HEK293 (cell line): Measurements from ENCODE around the gene AVL9.

Experiments used
- CTCF ChIA-PET: fragments of 350-600 bp; formaldehyde crosslinking; extraction: SDS; loops from one replicate; lab custom pipeline; 2021; ENCODE audit warnings: antibody characterized with exemption; lab: Yijun Ruan, JAX
- POLR2A ChIA-PET: fragments of 300-600 bp; formaldehyde crosslinking; extraction: SDS; loops from one replicate; lab custom pipeline; 2020; ENCODE audit warnings: antibody characterized with exemption, inconsistent platforms; lab: Yijun Ruan, JAX
- H3K27ac ChIP-seq: fragments of 200-500 bp; sonication (Bioruptor generic); 2 replicates; pipeline ENCODE4 v1.5.1; 2014; ENCODE audit warnings: low read depth, low read length, control low read depth, inconsistent platforms; ENCODE audit errors: extremely low read depth
- H3K36me3 ChIP-seq, 2 experiments: fragments of 200-500 bp in 1 of 2; sonication (Bioruptor generic) in 1 of 2; 1 replicate in 1 of 2; 2 replicates in 1 of 2; pipeline ENCODE4 v1.5.1; 2014 to 2017; ENCODE audit warnings: inconsistent platforms in 2 of 2, low read length in 2 of 2; ENCODE audit not compliant: control insufficient read depth in 2 of 2, insufficient read depth in 1 of 2
- H3K4me1 ChIP-seq: fragments of 200-500 bp; sonication (Bioruptor generic); 2 replicates; pipeline ENCODE4 v1.5.1; 2014; ENCODE audit warnings: mild to moderate bottlenecking, low read length, inconsistent platforms; ENCODE audit not compliant: control insufficient read depth, insufficient read depth
- H3K4me3 ChIP-seq: 2 replicates; pipeline ENCODE4 v1.5.1; 2011; ENCODE audit warnings: low read depth, mild to moderate bottlenecking, control low read depth, low read length, moderate library complexity
- H3K9me3 ChIP-seq: fragments of 200-500 bp; sonication (Bioruptor generic); 2 replicates; pipeline ENCODE4 v1.5.1; 2014; ENCODE audit warnings: low read depth, low read length, inconsistent platforms; ENCODE audit not compliant: control insufficient read depth, insufficient read depth
- GLI2 ChIP-seq: fragments of 450-650 bp; formaldehyde crosslinking; IDR thresholded peaks from 2 replicates; pipeline ENCODE4; 2017; ENCODE audit warnings: missing biosample characterization, missing genetic modification characterization, low read depth, borderline replicate concordance
- HOXC10 ChIP-seq: sonication (generic); formaldehyde crosslinking; IDR thresholded peaks from 2 replicates; pipeline ENCODE4 v1.8.1; 2023; ENCODE audit warnings: mild to moderate bottlenecking, missing genetic modification reagents
- ZBTB20 ChIP-seq: fragments of 450-650 bp; formaldehyde crosslinking; IDR thresholded peaks from 2 replicates; pipeline ENCODE4 v1.5.1; 2016; ENCODE audit warnings: missing biosample characterization, missing genetic modification characterization
- ZNF211 ChIP-seq: fragments of 450-650 bp; formaldehyde crosslinking; IDR thresholded peaks from 2 replicates; pipeline ENCODE4 v1.5.1; 2016; ENCODE audit warnings: low read depth, missing biosample characterization, missing genetic modification characterization
- ZNF354C ChIP-seq: fragments of 450-650 bp; formaldehyde crosslinking; IDR thresholded peaks from 2 replicates; pipeline ENCODE4 v1.5.1; 2016; ENCODE audit warnings: missing biosample characterization, missing genetic modification characterization, low read depth, borderline replicate concordance
- ZNF404 ChIP-seq: fragments of 450-650 bp; formaldehyde crosslinking; IDR thresholded peaks from 2 replicates; pipeline ENCODE4 v1.5.1; 2017; ENCODE audit warnings: missing biosample characterization, missing genetic modification characterization
- ZNF488 ChIP-seq: fragments of 450-650 bp; formaldehyde crosslinking; IDR thresholded peaks from 2 replicates; pipeline ENCODE4 v1.5.1; 2016; ENCODE audit warnings: missing biosample characterization, missing genetic modification characterization
- ZNF518A ChIP-seq: fragments of 450-650 bp; formaldehyde crosslinking; conservative IDR thresholded peaks from 2 replicates; pipeline ENCODE4 v1.5.1; 2016; ENCODE audit warnings: low read depth, missing biosample characterization, missing genetic modification characterization
- ZNF521 ChIP-seq: fragments of 450-650 bp; formaldehyde crosslinking; IDR thresholded peaks from 2 replicates; pipeline ENCODE4 v1.5.1; 2017; ENCODE audit warnings: missing biosample characterization, mild to moderate bottlenecking, missing genetic modification characterization
- ZNF529 ChIP-seq: fragments of 450-650 bp; formaldehyde crosslinking; IDR thresholded peaks from 2 replicates; pipeline ENCODE4 v1.5.1; 2017; ENCODE audit warnings: missing genetic modification characterization, missing biosample characterization; ENCODE audit not compliant: insufficient replicate concordance
- ZNF585B ChIP-seq: fragments of 450-650 bp; formaldehyde crosslinking; IDR thresholded peaks from 2 replicates; pipeline ENCODE4 v1.5.1; 2016; ENCODE audit warnings: missing biosample characterization, missing genetic modification characterization
- ZNF596 ChIP-seq: fragments of 450-650 bp; IDR thresholded peaks from 2 replicates; pipeline ENCODE4 v1.5.0; 2018; ENCODE audit warnings: missing biosample characterization, mild to moderate bottlenecking, missing genetic modification characterization, moderate library complexity
- ZNF610 ChIP-seq: fragments of 450-650 bp; formaldehyde crosslinking; IDR thresholded peaks from 2 replicates; pipeline ENCODE4 v1.5.1; 2016; ENCODE audit warnings: missing biosample characterization, missing genetic modification characterization, borderline replicate concordance
- ZSCAN30 ChIP-seq: fragments of 450-650 bp; IDR thresholded peaks from 2 replicates; pipeline ENCODE4 v1.5.1; 2018; ENCODE audit warnings: missing biosample characterization, mild to moderate bottlenecking, missing genetic modification characterization, moderate library complexity
- ZXDB ChIP-seq: fragments of 450-650 bp; formaldehyde crosslinking; IDR thresholded peaks from 2 replicates; pipeline ENCODE4 v1.5.1; 2016; ENCODE audit warnings: missing biosample characterization, missing genetic modification characterization
- TF ChIP-seq, protein P1 (sequence below): fragments of 450-650 bp; formaldehyde crosslinking; IDR thresholded peaks from 2 replicates; pipeline ENCODE4 v1.5.1; 2016; ENCODE audit warnings: missing biosample characterization, missing genetic modification characterization
- TF ChIP-seq, protein P2 (sequence below): sonication (generic); formaldehyde crosslinking; IDR thresholded peaks from 2 replicates; pipeline ENCODE4 v1.8.1; 2022; ENCODE audit warnings: mild to moderate bottlenecking, moderate library complexity, missing genetic modification reagents

The AVL9 gene

DNA sequence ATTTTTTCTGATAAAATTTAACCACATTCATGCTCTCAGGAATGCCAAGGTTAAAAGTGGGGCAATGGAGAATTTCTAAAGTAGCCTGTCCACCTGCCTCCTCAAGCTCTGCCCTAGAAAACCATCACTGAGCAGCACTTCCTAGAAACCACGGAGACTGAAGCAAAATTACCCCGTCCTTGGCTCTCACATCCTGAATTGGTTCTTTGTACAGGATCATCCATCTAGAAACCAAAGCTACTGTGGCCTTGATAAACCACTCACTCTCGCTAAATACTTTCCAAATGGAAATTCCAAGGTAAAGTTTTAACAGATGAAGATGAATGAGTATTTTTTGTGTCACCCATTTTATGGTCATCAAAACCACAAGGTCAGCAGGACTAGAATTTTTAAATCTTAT lies 96.6 kb downstream of the AVL9 start:
- TF ChIP-seq ZNF521 (tag by site-specific recombination) (no peak), ZNF488 (tag by site-specific recombination) (no peak), ZNF518A (tag by site-specific recombination) (no peak), HOXC10 (CRISPR knock-in tag) (no peak), ZNF585B (no peak), ZNF354C (tag by site-specific recombination) (no peak), ZNF596 (tag by site-specific recombination) (no peak), ZNF404 (tag by site-specific recombination) (no peak)
- TF ChIP-seq, protein P1, sequence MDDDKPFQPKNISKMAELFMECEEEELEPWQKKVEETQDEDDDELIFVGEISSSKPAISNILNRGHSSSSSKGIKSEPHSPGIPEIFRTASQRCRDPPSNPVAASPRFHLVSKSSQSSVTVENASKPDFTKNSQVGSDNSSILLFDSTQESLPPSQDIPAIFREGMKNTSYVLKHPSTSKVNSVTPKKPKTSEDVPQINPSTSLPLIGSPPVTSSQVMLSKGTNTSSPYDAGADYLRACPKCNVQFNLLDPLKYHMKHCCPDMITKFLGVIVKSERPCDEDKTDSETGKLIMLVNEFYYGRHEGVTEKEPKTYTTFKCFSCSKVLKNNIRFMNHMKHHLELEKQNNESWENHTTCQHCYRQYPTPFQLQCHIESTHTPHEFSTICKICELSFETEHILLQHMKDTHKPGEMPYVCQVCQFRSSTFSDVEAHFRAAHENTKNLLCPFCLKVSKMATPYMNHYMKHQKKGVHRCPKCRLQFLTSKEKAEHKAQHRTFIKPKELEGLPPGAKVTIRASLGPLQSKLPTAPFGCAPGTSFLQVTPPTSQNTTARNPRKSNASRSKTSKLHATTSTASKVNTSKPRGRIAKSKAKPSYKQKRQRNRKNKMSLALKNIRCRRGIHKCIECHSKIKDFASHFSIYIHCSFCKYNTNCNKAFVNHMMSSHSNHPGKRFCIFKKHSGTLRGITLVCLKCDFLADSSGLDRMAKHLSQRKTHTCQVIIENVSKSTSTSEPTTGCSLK (tag by site-specific recombination), result no peak
- TF ChIP-seq, protein P2, sequence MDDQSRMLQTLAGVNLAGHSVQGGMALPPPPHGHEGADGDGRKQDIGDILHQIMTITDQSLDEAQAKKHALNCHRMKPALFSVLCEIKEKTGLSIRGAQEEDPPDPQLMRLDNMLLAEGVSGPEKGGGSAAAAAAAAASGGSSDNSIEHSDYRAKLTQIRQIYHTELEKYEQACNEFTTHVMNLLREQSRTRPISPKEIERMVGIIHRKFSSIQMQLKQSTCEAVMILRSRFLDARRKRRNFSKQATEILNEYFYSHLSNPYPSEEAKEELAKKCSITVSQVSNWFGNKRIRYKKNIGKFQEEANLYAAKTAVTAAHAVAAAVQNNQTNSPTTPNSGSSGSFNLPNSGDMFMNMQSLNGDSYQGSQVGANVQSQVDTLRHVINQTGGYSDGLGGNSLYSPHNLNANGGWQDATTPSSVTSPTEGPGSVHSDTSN (CRISPR knock-in tag), result no peak
- Histone ChIP-seq H3K4me1 (no peaks in the 10 kb centered on the region), H3K27ac (no peak overlapping the region), H3K4me3 (no peak overlapping the region), H3K9me3 (no peaks in the 10 kb centered on the region), H3K36me3 (peaks cover 0 to 16% of the 10 kb centered on the region in 2 experiments; a peak in 1 of 3 replicates)
- CTCF ChIA-PET, result no interaction called here
- POLR2A ChIA-PET, result no interaction called here

DNA sequence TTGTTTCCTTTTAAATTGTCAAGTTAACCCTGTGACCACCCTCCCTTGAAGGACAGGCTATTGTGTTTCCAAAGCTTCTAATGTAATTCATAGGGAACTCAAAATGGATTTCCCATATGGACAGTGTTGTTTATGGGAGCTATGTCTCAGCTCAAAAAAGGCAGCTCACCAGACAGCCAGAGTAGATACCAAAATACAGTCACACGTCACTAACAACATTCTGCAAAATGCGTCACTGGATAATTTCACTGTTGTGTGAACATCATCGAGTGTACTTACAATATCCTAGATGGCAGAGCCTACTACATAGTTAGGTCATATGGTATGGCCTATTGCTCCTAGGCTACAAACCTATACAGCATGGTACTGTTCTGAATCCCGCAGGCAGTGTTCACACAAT lies 97.4 kb downstream of the AVL9 start:
- ChIA-PET POLR2A (no interaction called here), CTCF (interaction anchor here (1.1 kb wide), 1 partner anchor 21 kb away, joined by 3 read pairs; no protein-coding TSS in a partner anchor)

More for the DNA sequence above, 97.4 kb downstream of the AVL9 start:
- Histone ChIP-seq H3K36me3 (peaks cover 0 to 12% of the 10 kb centered on the region in 2 experiments; a peak in 1 of 3 replicates), H3K9me3 (no peaks in the 10 kb centered on the region), H3K4me1 (no peaks in the 10 kb centered on the region), H3K27ac (no peak overlapping the region), H3K4me3 (no peak overlapping the region)
- TF ChIP-seq ZBTB20 (tag by site-specific recombination), result no peak
- TF ChIP-seq ZNF529 (tag by site-specific recombination), result no peak
- no peak for TF ChIP-seq ZXDB (tag by site-specific recombination)
- no peak for TF ChIP-seq ZNF610 (tag by site-specific recombination)
- TF ChIP-seq ZSCAN30 (tag by site-specific recombination), result no peak
- TF ChIP-seq GLI2 (tag by site-specific recombination), result no peak
- TF ChIP-seq ZNF211 (tag by site-specific recombination), result no peak
